Prostate gland (tissue), 2 donors: ENCODE results near the gene CARMIL1.

Experiments used
- CTCF ChIP-seq, 4 experiments: fragments of 200-600 bp in 2 of 4; fragments of 450-650 bp in 2 of 4; sonication (generic) in 2 of 4; IDR thresholded peaks; 1 replicate in 3 of 4; 2 replicates in 1 of 4; pipeline ENCODE4 v1.5.1; 2016 to 2019; ENCODE audit warnings: antibody characterized with exemption in 4 of 4, mild to moderate bottlenecking in 2 of 4, moderate library complexity in 2 of 4
- POLR2A ChIP-seq: fragments of 450-650 bp; IDR thresholded peaks from one replicate; pipeline ENCODE4 v1.6.1; 2016; ENCODE audit warnings: antibody characterized with exemption, mild to moderate bottlenecking
- POLR2AphosphoS5 ChIP-seq: sonication (generic); formaldehyde crosslinking; IDR thresholded peaks from one replicate; pipeline ENCODE4 v1.6.1; 2017; ENCODE audit warnings: antibody characterized with exemption

DNA sequence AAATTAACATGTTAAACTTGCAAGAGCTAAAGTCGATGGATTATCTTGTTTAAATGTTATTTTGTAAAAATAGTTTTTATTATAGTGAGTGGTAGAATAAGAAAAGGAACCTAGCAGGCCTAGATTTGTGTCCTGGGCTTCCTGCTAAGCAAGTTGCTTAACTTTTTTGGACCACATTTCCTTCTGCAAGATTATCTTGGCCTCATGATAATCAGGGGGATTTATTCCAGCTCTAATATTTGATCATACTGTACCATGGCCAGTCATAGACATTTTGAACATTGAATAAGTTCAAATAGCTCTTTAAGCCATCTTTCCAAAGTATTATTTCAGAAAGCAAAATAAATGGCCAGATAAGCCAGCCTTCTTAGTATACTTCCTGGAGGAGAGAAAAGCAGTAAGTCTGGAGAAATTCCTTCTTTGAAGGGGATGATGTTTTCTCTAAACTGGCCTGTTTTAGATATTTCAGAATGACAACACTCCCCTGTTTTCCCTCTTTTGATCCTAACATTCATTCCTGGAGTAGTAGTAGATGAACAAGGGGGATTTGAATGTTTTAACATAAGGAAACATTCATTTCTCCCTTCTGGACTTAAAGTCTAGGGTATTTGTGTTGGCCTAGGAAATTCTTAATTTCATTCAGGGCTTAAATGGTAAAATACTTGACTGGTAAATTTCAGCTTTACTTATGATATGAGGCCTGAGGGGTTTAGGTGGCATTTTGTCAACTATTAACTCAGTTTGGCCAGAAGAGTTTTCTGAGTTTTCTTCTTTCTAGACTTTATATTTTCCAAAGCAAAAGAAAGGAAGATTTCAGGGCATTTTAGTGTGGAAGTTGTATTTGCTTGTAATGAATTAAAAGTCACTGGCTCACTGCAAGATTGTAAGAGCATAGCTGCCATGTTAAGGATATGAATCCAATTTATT, 264.1 kb downstream of the CARMIL1 start:
- no peak for TF ChIP-seq POLR2A
- TF ChIP-seq CTCF (IDR thresholded peaks at IDR 0.05) = no peak
- no peak for TF ChIP-seq POLR2AphosphoS5
